ENCODE results near the gene COL11A1.

COL11A1 gene

GRCh38 chr1:102872526-102872925 is 235.8 kb downstream of the COL11A1 start:
- no peak overlapping the region for H3K4me3 ChIP-seq (ENCODE audit: low read length)
- DNase-seq (ENCODE audit: low read depth), result no peak
- no peak for TF ChIP-seq CTCF (IDR thresholded peaks at IDR 0.05; ENCODE audit: insufficient read depth, low read depth, low read length, missing control alignments)

GRCh38 chr1:102872097-102872496 is 236.2 kb downstream of the COL11A1 start:
- DNase-seq (ENCODE audit: low read depth), result no peak
- H3K4me3 ChIP-seq (ENCODE audit: low read length), result no peak overlapping the region
- no peak for TF ChIP-seq CTCF (IDR thresholded peaks at IDR 0.05; ENCODE audit: insufficient read depth, low read depth, low read length, missing control alignments)

GRCh38 chr1:102863704-102864103 is 244.6 kb downstream of the COL11A1 start:
- H3K4me3 ChIP-seq (ENCODE audit: low read length), result no peak overlapping the region
- DNase-seq (ENCODE audit: low read depth), result no peak
- TF ChIP-seq CTCF (IDR thresholded peaks at IDR 0.05; ENCODE audit: insufficient read depth, low read depth, low read length, missing control alignments), result no peak

- no peak overlapping the region for H3K4me3 ChIP-seq (ENCODE audit: low read length)
- TF ChIP-seq CTCF (IDR thresholded peaks at IDR 0.05; ENCODE audit: insufficient read depth, low read depth, low read length, missing control alignments), result no peak
- no peak for DNase-seq (ENCODE audit: low read depth)
These were observed 247.1 kb downstream of the COL11A1 start for GRCh38 chr1:102861247-102861646.

GRCh38 chr1:102858695-102859094 is 249.6 kb downstream of the COL11A1 start:
- no peak for DNase-seq (ENCODE audit: low read depth)
- H3K4me3 ChIP-seq (ENCODE audit: low read length), result no peak overlapping the region
- TF ChIP-seq CTCF (IDR thresholded peaks at IDR 0.05; ENCODE audit: insufficient read depth, low read depth, low read length, missing control alignments), result no peak

GRCh38 chr1:102857251-102857650 is 251.1 kb downstream of the COL11A1 start:
- no peak overlapping the region for H3K4me3 ChIP-seq (ENCODE audit: low read length)
- DNase-seq (ENCODE audit: low read depth), result no peak
- TF ChIP-seq CTCF (IDR thresholded peaks at IDR 0.05; ENCODE audit: insufficient read depth, low read depth, low read length, missing control alignments), result no peak

GRCh38 chr1:102853701-102854187 is 254.6 kb downstream of the COL11A1 start:
- DNase-seq (ENCODE audit: low read depth), result no peak
- no peak for TF ChIP-seq CTCF (IDR thresholded peaks at IDR 0.05; ENCODE audit: insufficient read depth, low read depth, low read length, missing control alignments)
- H3K4me3 ChIP-seq (ENCODE audit: low read length), result no peak overlapping the region

Data from epithelial cell of esophagus (primary cell).